Measurements from ENCODE around the gene FBRS.

GRCh38 chr16:30619638-30620037, 38.6 kb upstream of the FBRS start:
- no peak for TF ChIP-seq POLR2A (IDR thresholded peaks at IDR 0.05; ENCODE audit: low read depth, low read length)
- no peak for TF ChIP-seq SPI1 (IDR thresholded peaks at IDR 0.05; ENCODE audit: low read depth, low read length)
- TF ChIP-seq TAF1 (IDR thresholded peaks at IDR 0.05; ENCODE audit: low read depth, low read length): no peak
- no peak for TF ChIP-seq POLR2AphosphoS5 (IDR thresholded peaks at IDR 0.05; ENCODE audit: low read depth, low read length)
- no peak for TF ChIP-seq POU2F2 (IDR thresholded peaks at IDR 0.05; ENCODE audit: low read depth, low read length)
- TF ChIP-seq PAX5 (IDR thresholded peaks at IDR 0.05; ENCODE audit: insufficient read depth, low read length, severe bottlenecking): no peak
